ENCODE measurements around the gene SLC4A2. TPM values are rescaled to one million over a fixed set of nuclear protein-coding genes. Genes with fewer than 3 reads are reported as not detected.
A peak's percentile ranks its signal among the peaks of the same experiment; 100 is the strongest.

The SLC4A2 gene
- total RNA-seq, 1 donor from 2014 or later: 193 TPM

GRCh38 chr7:151080067-151080521 lies 20.7 kb downstream of the SLC4A2 start:
- no peak for DNase-seq (ENCODE audit: low spot score)

GRCh38 chr7:151080522-151081169 lies 21.3 kb downstream of the SLC4A2 start, which contains the start of gene FASTK:
FASTK (minus strand) TSS chr7:151080809; CDS start chr7:151080766, 43 bp downstream.
- peak; percentile 91 for DNase-seq (ENCODE audit: low spot score)

- DNase-seq (ENCODE audit: low spot score): no peak
These were observed 22.0 kb downstream of the SLC4A2 start for GRCh38 chr7:151081170-151082101.

- no peak for DNase-seq (ENCODE audit: low spot score)
These were observed 23.0 kb downstream of the SLC4A2 start for GRCh38 chr7:151082141-151083070.

GRCh38 chr7:151083071-151083823 lies 23.9 kb downstream of the SLC4A2 start, which contains the start of gene TMUB1:
TMUB1 (minus strand) TSS chr7:151083493; CDS start chr7:151082563, 930 bp downstream.
- peak; percentile 72 for DNase-seq (ENCODE audit: low spot score)

- no peak for DNase-seq (ENCODE audit: low spot score)
These were observed 24.4 kb downstream of the SLC4A2 start for GRCh38 chr7:151083824-151084160.

- no peak for DNase-seq (ENCODE audit: low spot score)
These were observed 25.9 kb downstream of the SLC4A2 start for GRCh38 chr7:151085329-151085690.

GRCh38 chr7:151085691-151086620 lies 26.6 kb downstream of the SLC4A2 start, which contains the start of gene AGAP3:
AGAP3 (plus strand) TSS chr7:151086475; CDS start chr7:151086742, 267 bp downstream.
- DNase-seq (ENCODE audit: low spot score): peak; percentile 79

GRCh38 chr7:151086802-151087244 lies 27.4 kb downstream of the SLC4A2 start:
- DNase-seq (ENCODE audit: low spot score): no peak

- DNase-seq (ENCODE audit: low spot score): peak; percentile 46
These were observed 28.0 kb downstream of the SLC4A2 start for GRCh38 chr7:151087245-151088018.

GRCh38 chr7:151088019-151088855 lies 28.8 kb downstream of the SLC4A2 start:
- DNase-seq (ENCODE audit: low spot score): no peak

GRCh38 chr7:151088856-151089699 lies 29.7 kb downstream of the SLC4A2 start:
- peak; percentile 69 for DNase-seq (ENCODE audit: low spot score)

GRCh38 chr7:151089893-151090730 lies 30.7 kb downstream of the SLC4A2 start:
- DNase-seq (ENCODE audit: low spot score): no peak

GRCh38 chr7:151091003-151091402 lies 31.6 kb downstream of the SLC4A2 start:
- no peak for DNase-seq (ENCODE audit: low spot score)

- DNase-seq (ENCODE audit: low spot score): no peak
These were observed 32.0 kb downstream of the SLC4A2 start for GRCh38 chr7:151091431-151091830.

GRCh38 chr7:151091988-151092387 lies 32.6 kb downstream of the SLC4A2 start:
- no peak for DNase-seq (ENCODE audit: low spot score)
